ENCODE data around the gene EIF4G3.
"Not testable (repeated sequence)": the region's sequence is repeated elsewhere in the genome, so short reads cannot be mapped to it uniquely, and the experiment has no call there.

The EIF4G3 gene

GRCh38 chr1:21176586-21177555, at the start of gene EIF4G3:
EIF4G3 (minus strand) TSS chr1:21176897; CDS start chr1:21002742, 174,155 bp downstream.
- DNase-seq = peak; percentile 99

GRCh38 chr1:21225065-21225464, 48.4 kb upstream of the EIF4G3 start:
- no peak for DNase-seq

GRCh38 chr1:21220815-21221214, 44.1 kb upstream of the EIF4G3 start:
- no peak for DNase-seq

GRCh38 chr1:21219674-21220073, 43.0 kb upstream of the EIF4G3 start:
- DNase-seq = no peak

GRCh38 chr1:21217812-21218596, 41.3 kb upstream of the EIF4G3 start:
- DNase-seq = no peak

- no peak for DNase-seq
These were observed 40.4 kb upstream of the EIF4G3 start for GRCh38 chr1:21216835-21217811.

GRCh38 chr1:21212126-21212525, 35.4 kb upstream of the EIF4G3 start:
- no peak for DNase-seq

- not testable (repeated sequence) for DNase-seq
These were observed 31.5 kb upstream of the EIF4G3 start for GRCh38 chr1:21208137-21208700.

- no peak for DNase-seq
These were observed 29.4 kb upstream of the EIF4G3 start for GRCh38 chr1:21206117-21206516.

- no peak for DNase-seq
These were observed 28.7 kb upstream of the EIF4G3 start for GRCh38 chr1:21205416-21205815.

GRCh38 chr1:21201650-21202049, 25.0 kb upstream of the EIF4G3 start:
- no peak for DNase-seq

- DNase-seq = not testable (repeated sequence)
These were observed 24.5 kb upstream of the EIF4G3 start for GRCh38 chr1:21201238-21201637.

GRCh38 chr1:21200767-21201166, 24.1 kb upstream of the EIF4G3 start:
- DNase-seq = no peak

GRCh38 chr1:21198929-21199328, 22.2 kb upstream of the EIF4G3 start:
- no peak for DNase-seq

- no peak for DNase-seq
These were observed 16.2 kb upstream of the EIF4G3 start for GRCh38 chr1:21192871-21193270.

GRCh38 chr1:21192284-21192683, 15.6 kb upstream of the EIF4G3 start:
- no peak for DNase-seq

- DNase-seq = not testable (repeated sequence)
These were observed 14.1 kb upstream of the EIF4G3 start for GRCh38 chr1:21190771-21191170.

- no peak for DNase-seq
These were observed 13.3 kb upstream of the EIF4G3 start for GRCh38 chr1:21189906-21190500.

- DNase-seq = no peak
These were observed 12.7 kb upstream of the EIF4G3 start for GRCh38 chr1:21189421-21189820.

GRCh38 chr1:21188235-21188634, 11.5 kb upstream of the EIF4G3 start:
- DNase-seq = no peak

GRCh38 chr1:21185221-21185731, 8.6 kb upstream of the EIF4G3 start:
- DNase-seq = no peak
